WERI-Rb-1 (cell line): Measurements from ENCODE around the gene NBR1.
"Not testable (repeated sequence)": the region's sequence is repeated elsewhere in the genome, so short reads cannot be mapped to it uniquely, and the experiment has no call there.

Experiments
- DNase-seq: peaks from one replicate; pipeline ENCODE4 v3.0.0-alpha.2; 2020
- H3K27ac ChIP-seq: fragments of 250-450 bp; sonication (Bioruptor Pico); 2 replicates; pipeline ENCODE4 v1.5.1; 2020; ENCODE audit warnings: mild to moderate bottlenecking, moderate library complexity
- H3K27me3 ChIP-seq: fragments of 250-450 bp; sonication (Bioruptor Pico); 2 replicates; pipeline ENCODE4 v1.5.1; 2021; ENCODE audit warnings: mild to moderate bottlenecking, low read depth, moderate library complexity; ENCODE audit not compliant: insufficient read depth, severe bottlenecking
- H3K36me3 ChIP-seq: fragments of 250-450 bp; sonication (Bioruptor Pico); 2 replicates; pipeline ENCODE4 v1.5.1; 2020; ENCODE audit warnings: mild to moderate bottlenecking, moderate library complexity
- H3K4me3 ChIP-seq: 2 replicates; pipeline ENCODE4 v1.5.1; 2011; ENCODE audit warnings: low read depth, mild to moderate bottlenecking, control low read depth, low read length
- H3K9me3 ChIP-seq: fragments of 250-450 bp; sonication (Bioruptor Pico); 2 replicates; pipeline ENCODE4 v1.5.1; 2021; ENCODE audit warnings: mild to moderate bottlenecking, moderate library complexity; ENCODE audit not compliant: severe bottlenecking
- CTCF ChIP-seq: IDR thresholded peaks from 2 replicates; pipeline ENCODE4 v1.5.1; 2011; ENCODE audit warnings: low read depth, mild to moderate bottlenecking, control low read depth, inconsistent platforms, low read length

The NBR1 gene

GRCh38 chr17:43219001-43219400, 48.0 kb downstream of the NBR1 start:
- Histone ChIP-seq H3K4me3 (no peak overlapping the region), H3K36me3 (no peaks in the 10 kb centered on the region), H3K9me3 (no peaks in the 10 kb centered on the region), H3K27me3 (no peaks in the 10 kb centered on the region), H3K27ac (no peak overlapping the region)
- DNase-seq, result peak; percentile 2
- no peak for TF ChIP-seq CTCF

GRCh38 chr17:43219746-43220380, 48.8 kb downstream of the NBR1 start:
- Histone ChIP-seq H3K36me3 (no peaks in the 10 kb centered on the region), H3K9me3 (no peaks in the 10 kb centered on the region), H3K4me3 (no peak overlapping the region), H3K27me3 (no peaks in the 10 kb centered on the region), H3K27ac (no peak overlapping the region)
- no peak for TF ChIP-seq CTCF
- DNase-seq, result peak; percentile 1

- no peak for TF ChIP-seq CTCF
- H3K4me3 ChIP-seq, result no peak overlapping the region
- H3K36me3 ChIP-seq, result no peaks in the 10 kb centered on the region
- no peak for DNase-seq
- no peaks in the 10 kb centered on the region for H3K9me3 ChIP-seq
- no peaks in the 10 kb centered on the region for H3K27me3 ChIP-seq
- H3K27ac ChIP-seq, result no peak overlapping the region
Observed at GRCh38 chr17:43220511-43221125, 49.6 kb downstream of the NBR1 start.

DNA sequence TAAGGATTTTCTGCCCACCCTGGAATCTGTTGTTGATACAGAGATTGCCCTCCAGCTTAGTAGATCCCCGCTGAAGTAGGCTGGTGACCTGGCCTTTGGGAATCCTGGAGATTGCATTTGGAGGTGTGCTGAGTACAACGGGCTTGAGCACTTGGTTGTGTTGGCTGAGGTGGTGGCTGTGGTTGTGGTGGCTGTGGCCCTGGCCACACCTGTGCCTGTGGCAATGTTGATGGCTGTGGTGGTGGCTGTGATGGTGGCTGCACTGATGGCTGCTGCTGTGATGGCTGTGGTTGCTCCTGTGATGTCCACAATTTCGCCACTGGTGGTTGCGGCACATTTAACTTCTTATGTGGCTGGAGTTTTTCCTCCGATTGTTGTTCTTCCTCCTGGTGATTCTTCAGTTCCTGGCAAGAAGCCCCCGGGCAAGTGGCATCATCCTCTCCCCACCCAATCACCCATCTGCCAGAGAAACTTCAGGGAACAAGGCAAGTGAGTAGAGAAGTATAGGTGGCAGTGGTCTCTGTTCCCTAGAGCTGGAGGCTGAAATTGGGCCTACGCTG, 53.2 kb downstream of the NBR1 start:
- H3K27me3 ChIP-seq, result no peaks in the 10 kb centered on the region
- H3K27ac ChIP-seq, result no peak overlapping the region
- TF ChIP-seq CTCF, result no peak
- no peak overlapping the region for H3K4me3 ChIP-seq
- DNase-seq, result no peak
- no peaks in the 10 kb centered on the region for H3K36me3 ChIP-seq
- H3K9me3 ChIP-seq, result no peaks in the 10 kb centered on the region

DNA sequence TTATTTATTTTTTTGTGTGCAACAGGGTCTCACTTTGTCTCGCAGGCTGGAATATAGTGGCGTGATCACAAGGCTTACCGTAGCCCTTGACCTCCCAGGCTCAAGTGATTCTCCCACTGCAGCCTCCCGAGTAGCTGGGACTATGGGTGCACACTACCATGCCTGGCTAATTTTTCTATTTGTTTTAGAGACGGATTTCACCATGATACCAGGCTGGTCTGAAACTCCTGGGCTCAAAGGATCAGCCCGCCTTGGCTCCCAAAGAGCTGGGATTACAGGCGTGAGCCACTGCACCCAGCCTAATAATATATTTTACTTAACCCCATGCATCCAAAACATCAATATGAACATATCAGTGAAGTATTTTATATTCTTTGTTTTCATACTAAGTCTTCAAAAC, 55.4 kb downstream of the NBR1 start:
- H3K27me3 ChIP-seq, result no peaks in the 10 kb centered on the region
- no peak for DNase-seq

GRCh38 chr17:43228020-43228782, 57.2 kb downstream of the NBR1 start, which contains the start of gene CCDC200:
TSS of gene CCDC200 (minus strand) at chr17:43228623. CDS start at chr17:43228554, 69 bp downstream.
- not testable (repeated sequence) for H3K27ac ChIP-seq, DNase-seq, H3K4me3 ChIP-seq, H3K27me3 ChIP-seq, H3K9me3 ChIP-seq, H3K36me3 ChIP-seq

More for the DNA sequence above, 55.4 kb downstream of the NBR1 start:
- no peak overlapping the region for H3K4me3 ChIP-seq
- no peaks in the 10 kb centered on the region for H3K9me3 ChIP-seq
- no peaks in the 10 kb centered on the region for H3K36me3 ChIP-seq
- no peak overlapping the region for H3K27ac ChIP-seq
- no peak for TF ChIP-seq CTCF

- not testable (repeated sequence) for DNase-seq, H3K36me3 ChIP-seq, H3K27ac ChIP-seq, H3K27me3 ChIP-seq, H3K9me3 ChIP-seq, H3K4me3 ChIP-seq
Observed at GRCh38 chr17:43231205-43232020, 60.4 kb downstream of the NBR1 start.

GRCh38 chr17:43232021-43232699, 61.1 kb downstream of the NBR1 start:
- H3K27ac ChIP-seq, H3K36me3 ChIP-seq, H3K27me3 ChIP-seq, H3K9me3 ChIP-seq, H3K4me3 ChIP-seq: not testable (repeated sequence)
- peak; percentile 61 for DNase-seq
